Left ventricle myocardium inferior (tissue), 1 donor: Measurements from ENCODE around the gene CFB. TPM values are rescaled to one million over a fixed set of nuclear protein-coding genes. Genes with fewer than 3 reads are reported as not detected.
"Not testable (repeated sequence)": the region's sequence is repeated elsewhere in the genome, so short reads cannot be mapped to it uniquely, and the experiment has no call there.

Source experiments
- DNase-seq: peaks from one replicate; pipeline ENCODE4 v3.0.0-alpha.2; 2020
- H3K27ac ChIP-seq: fragments of 200-600 bp; replicated peaks from 2 replicates; pipeline ENCODE4 v1.8.0; 2021
- H3K27me3 ChIP-seq: fragments of 200-600 bp; 2 replicates; pipeline ENCODE4 v1.8.0; 2021; ENCODE audit warnings: low read depth
- H3K36me3 ChIP-seq: fragments of 200-600 bp; 2 replicates; pipeline ENCODE4 v1.8.0; 2021
- H3K4me1 ChIP-seq: fragments of 200-600 bp; 2 replicates; pipeline ENCODE4 v1.8.0; 2021
- H3K4me3 ChIP-seq: fragments of 200-600 bp; 2 replicates; pipeline ENCODE4 v1.8.0; 2021; ENCODE audit warnings: mild to moderate bottlenecking, moderate library complexity
- H3K9me3 ChIP-seq: fragments of 200-600 bp; replicated peaks from 2 replicates; pipeline ENCODE4 v1.8.0; 2021
- CTCF ChIP-seq: fragments of 200-600 bp; IDR thresholded peaks from 2 replicates; pipeline ENCODE4 v1.8.0; 2021; ENCODE audit warnings: antibody characterized with exemption, mild to moderate bottlenecking, borderline replicate concordance
- intact Hi-C: fragments of 100-400 bp; cut with micrococcal nuclease; formaldehyde crosslinking; loops from one replicate; pipeline ENCODE4 v1.11.0; 2022
- microRNA-seq: library from miRNA; unstranded; fragments of <30 nt; microRNA quantifications from one replicate; pipeline ENCODE4 v1.2.0, GENCODE V29; 2020
- total RNA-seq: library from RNA; stranded (reverse); fragmentation: NEBNext Ultra II Directional; extraction: Animal tissue kit (Norgen Biotek cat#: 25700); gene quantifications from one replicate; pipeline ENCODE4 v1.2.1, GENCODE V29; 2021
- donor health status: DM: no; HTN: yes; CAD: no; lungs with severe emphysema.

CFB gene
- total RNA-seq, 1 donor from 2014 or later: 3.7 TPM

- H3K27me3 ChIP-seq: no peaks in the 10 kb centered on the region
- H3K36me3 ChIP-seq: peaks cover 12% of the 10 kb centered on the region
- H3K9me3 ChIP-seq: no peaks in the 10 kb centered on the region
- no peak overlapping the region for H3K27ac ChIP-seq
- no peak for DNase-seq
- intact Hi-C loops: no loop called here
- no peak overlapping the region for H3K4me3 ChIP-seq
- H3K4me1 ChIP-seq: peaks cover under 1% of the 10 kb centered on the region
- TF ChIP-seq CTCF: no peak
These were observed 32.9 kb downstream of the CFB start for GRCh38 chr6:31978831-31979230.

- no peaks in the 10 kb centered on the region for H3K4me1 ChIP-seq
- no peak for DNase-seq
- no peaks in the 10 kb centered on the region for H3K9me3 ChIP-seq
- TF ChIP-seq CTCF: no peak
- no peak overlapping the region for H3K27ac ChIP-seq
- H3K27me3 ChIP-seq: no peaks in the 10 kb centered on the region
- intact Hi-C loops: no loop called here
- peaks cover 12% of the 10 kb centered on the region for H3K36me3 ChIP-seq
- H3K4me3 ChIP-seq: no peak overlapping the region
These were observed 33.5 kb downstream of the CFB start for GRCh38 chr6:31979238-31979898.

- intact Hi-C loops, DNase-seq, H3K27ac ChIP-seq, H3K9me3 ChIP-seq, H3K4me1 ChIP-seq, H3K27me3 ChIP-seq, H3K4me3 ChIP-seq: not testable (repeated sequence)
- peaks cover 12% of the 10 kb centered on the region for H3K36me3 ChIP-seq
These were observed 34.4 kb downstream of the CFB start for GRCh38 chr6:31980195-31980876.

- H3K27me3 ChIP-seq, DNase-seq, H3K4me1 ChIP-seq, intact Hi-C loops, H3K27ac ChIP-seq, H3K4me3 ChIP-seq, H3K9me3 ChIP-seq: not testable (repeated sequence)
- H3K36me3 ChIP-seq: peaks cover 12% of the 10 kb centered on the region
These were observed 35.1 kb downstream of the CFB start for GRCh38 chr6:31980998-31981397.

GRCh38 chr6:31981744-31982143 is 35.8 kb downstream of the CFB start, which contains the start of gene C4A:
TSS of gene C4A (plus strand) at chr6:31982057. CDS start at chr6:31982108, 51 bp downstream.
- H3K4me3 ChIP-seq, H3K9me3 ChIP-seq, H3K4me1 ChIP-seq, H3K27me3 ChIP-seq, intact Hi-C loops, DNase-seq, H3K27ac ChIP-seq: not testable (repeated sequence)
- peaks cover 12% of the 10 kb centered on the region for H3K36me3 ChIP-seq

GRCh38 chr6:31989363-31989762 is 43.5 kb downstream of the CFB start:
- H3K36me3 ChIP-seq, intact Hi-C loops, DNase-seq, H3K4me1 ChIP-seq, H3K4me3 ChIP-seq, H3K9me3 ChIP-seq, H3K27me3 ChIP-seq, H3K27ac ChIP-seq: not testable (repeated sequence)

GRCh38 chr6:31994421-31994820 is 48.5 kb downstream of the CFB start:
- intact Hi-C loops, H3K4me3 ChIP-seq, H3K4me1 ChIP-seq, H3K36me3 ChIP-seq, H3K27me3 ChIP-seq, H3K27ac ChIP-seq, DNase-seq, H3K9me3 ChIP-seq: not testable (repeated sequence)

- H3K4me3 ChIP-seq, H3K27me3 ChIP-seq, DNase-seq, H3K4me1 ChIP-seq, H3K9me3 ChIP-seq, H3K36me3 ChIP-seq, H3K27ac ChIP-seq, intact Hi-C loops: not testable (repeated sequence)
These were observed 50.5 kb downstream of the CFB start for GRCh38 chr6:31996385-31996784.

Small RNAs within 50 kb of the gene (microRNA-seq; reads per million reads assigned to microRNA genes)
- not detected for gene MIR1236

Other genes starting within 250 kb of the CFB start
- gene ABHD16A, start 242.8 kb upstream of the CFB start, total RNA-seq: 29.6 TPM
- gene LY6G6F, start 239.2 kb upstream of the CFB start, total RNA-seq: not detected
- gene LY6G6D, start 230.7 kb upstream of the CFB start, total RNA-seq: not detected
- not detected for gene LY6G6C, start 224.3 kb upstream of the CFB start, total RNA-seq
- gene MPIG6B, start 222.7 kb upstream of the CFB start, total RNA-seq: 0.19 TPM
- gene DDAH2, start 216.8 kb upstream of the CFB start, total RNA-seq: 36.1 TPM
- gene CLIC1, start 209.6 kb upstream of the CFB start, total RNA-seq: 78.0 TPM
- 1.3 TPM for gene MSH5, start 206.1 kb upstream of the CFB start, total RNA-seq
- gene SAPCD1, start 183.4 kb upstream of the CFB start, total RNA-seq: not detected
- 14.7 TPM for gene VWA7, start 168.8 kb upstream of the CFB start, total RNA-seq
- 20.0 TPM for gene VARS1, start 150.3 kb upstream of the CFB start, total RNA-seq
- 19.4 TPM for gene LSM2, start 139.1 kb upstream of the CFB start, total RNA-seq
- gene HSPA1L, start 130.8 kb upstream of the CFB start, total RNA-seq: 2.2 TPM
- 271 TPM for gene HSPA1A, start 130.6 kb upstream of the CFB start, total RNA-seq
- 184 TPM for gene HSPA1B, start 118.4 kb upstream of the CFB start, total RNA-seq
- 26.0 TPM for gene NEU1, start 83.3 kb upstream of the CFB start, total RNA-seq
- gene SLC44A4, start 67.1 kb upstream of the CFB start, total RNA-seq: 0.08 TPM
- 15.6 TPM for gene EHMT2, start 48.4 kb upstream of the CFB start, total RNA-seq
- gene ZBTB12, start 44.0 kb upstream of the CFB start, total RNA-seq: 3.5 TPM
- 9.7 TPM for gene C2, start 18.4 kb upstream of the CFB start, total RNA-seq
- gene NELFE, start 12.9 kb downstream of the CFB start, total RNA-seq: 39.3 TPM
- gene SKIC2, start 13.1 kb downstream of the CFB start, total RNA-seq: 32.9 TPM
- 11.2 TPM for gene DXO, start 26.0 kb downstream of the CFB start, total RNA-seq
- 76.2 TPM for gene C4A, start 36.0 kb downstream of the CFB start, total RNA-seq
- 72.9 TPM for gene C4B, start 68.7 kb downstream of the CFB start, total RNA-seq
- 0.41 TPM for gene CYP21A2, start 92.3 kb downstream of the CFB start, total RNA-seq
- 73.0 TPM for gene TNXB, start 163.2 kb downstream of the CFB start, total RNA-seq
- 29.1 TPM for gene ATF6B, start 182.2 kb downstream of the CFB start, total RNA-seq
- 2.7 TPM for gene FKBPL, start 184.2 kb downstream of the CFB start, total RNA-seq
- gene PRRT1, start 205.8 kb downstream of the CFB start, total RNA-seq: 1.0 TPM
- 23.4 TPM for gene PPT2, start 208.0 kb downstream of the CFB start, total RNA-seq
- gene EGFL8, start 218.5 kb downstream of the CFB start, total RNA-seq: 9.2 TPM
- 43.0 TPM for gene AGPAT1, start 230.0 kb downstream of the CFB start, total RNA-seq
- 76.0 TPM for gene RNF5, start 232.3 kb downstream of the CFB start, total RNA-seq
- gene AGER, start 238.2 kb downstream of the CFB start, total RNA-seq: 1.8 TPM
- gene PBX2, start 244.1 kb downstream of the CFB start, total RNA-seq: 36.5 TPM
- gene GPSM3, start 246.5 kb downstream of the CFB start, total RNA-seq: 5.0 TPM